B cell (primary cell): ENCODE measurements around the gene OR51D1.

Source experiments
- EZH2 ChIP-seq: IDR thresholded peaks from 2 replicates; pipeline ENCODE4 v1.6.1; 2012; ENCODE audit warnings: borderline replicate concordance, low read depth, mild to moderate bottlenecking, moderate library complexity, low read length; ENCODE audit not compliant: insufficient read depth, poor library complexity, severe bottlenecking
- TF ChIP-seq, protein P1 (sequence below): fragments of 200-600 bp; IDR thresholded peaks from one replicate; pipeline ENCODE4 v1.8.0; 2022; ENCODE audit warnings: antibody characterized with exemption, mild to moderate bottlenecking

DNA sequence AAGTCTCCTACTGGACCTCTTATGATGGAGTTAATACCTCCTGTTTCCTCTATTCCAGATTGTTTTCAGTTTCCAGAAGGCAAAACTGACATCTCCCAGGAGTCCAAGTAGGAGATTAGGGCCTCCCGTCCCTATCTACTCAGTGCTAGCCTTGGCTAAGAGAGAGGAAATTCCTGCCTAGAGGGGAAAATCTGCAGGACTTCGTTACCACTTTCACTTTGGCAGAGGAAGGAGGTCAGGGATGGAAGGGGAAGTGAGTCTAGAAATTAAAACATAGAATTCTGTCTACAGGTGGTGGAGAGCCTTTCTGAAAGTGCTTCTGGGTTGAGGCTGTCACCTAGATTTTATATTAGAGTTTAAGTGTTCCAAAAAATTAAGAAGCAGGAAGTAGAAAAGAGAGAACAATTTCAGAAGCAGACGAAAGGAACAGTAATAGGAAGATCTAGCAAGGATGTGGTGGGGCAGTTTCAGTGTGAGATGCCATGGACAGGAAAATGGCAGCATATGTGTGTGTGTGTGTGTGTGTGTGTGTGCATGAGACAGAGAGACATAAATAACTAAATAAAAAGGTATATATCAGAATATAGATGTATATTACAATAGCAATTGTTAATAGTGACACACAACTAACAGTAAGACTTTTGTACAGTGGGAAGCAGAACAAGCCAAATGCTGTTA lies 26.9 kb upstream of the OR51D1 start:
- TF ChIP-seq, protein P1, sequence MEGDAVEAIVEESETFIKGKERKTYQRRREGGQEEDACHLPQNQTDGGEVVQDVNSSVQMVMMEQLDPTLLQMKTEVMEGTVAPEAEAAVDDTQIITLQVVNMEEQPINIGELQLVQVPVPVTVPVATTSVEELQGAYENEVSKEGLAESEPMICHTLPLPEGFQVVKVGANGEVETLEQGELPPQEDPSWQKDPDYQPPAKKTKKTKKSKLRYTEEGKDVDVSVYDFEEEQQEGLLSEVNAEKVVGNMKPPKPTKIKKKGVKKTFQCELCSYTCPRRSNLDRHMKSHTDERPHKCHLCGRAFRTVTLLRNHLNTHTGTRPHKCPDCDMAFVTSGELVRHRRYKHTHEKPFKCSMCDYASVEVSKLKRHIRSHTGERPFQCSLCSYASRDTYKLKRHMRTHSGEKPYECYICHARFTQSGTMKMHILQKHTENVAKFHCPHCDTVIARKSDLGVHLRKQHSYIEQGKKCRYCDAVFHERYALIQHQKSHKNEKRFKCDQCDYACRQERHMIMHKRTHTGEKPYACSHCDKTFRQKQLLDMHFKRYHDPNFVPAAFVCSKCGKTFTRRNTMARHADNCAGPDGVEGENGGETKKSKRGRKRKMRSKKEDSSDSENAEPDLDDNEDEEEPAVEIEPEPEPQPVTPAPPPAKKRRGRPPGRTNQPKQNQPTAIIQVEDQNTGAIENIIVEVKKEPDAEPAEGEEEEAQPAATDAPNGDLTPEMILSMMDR = no peak
- TF ChIP-seq EZH2 = no peak
